CD4-positive, CD25-positive, alpha-beta regulatory T cell (primary cell): Measurements from ENCODE around the gene PPP1R13L. TPM values are rescaled to one million over a fixed set of nuclear protein-coding genes. Genes with fewer than 3 reads are reported as not detected.

ENCODE experiments used
- ATAC-seq, 2 donors: fragments of 150-1000 bp; cut with Tn5 transposase; one replicate each; pipeline ENCODE4 v1.10.0; 2021; ENCODE audit warnings: low read depth in 2 of 2, moderate number of reproducible peaks in 2 of 2, moderate library complexity in 1 of 2
- DNase-seq, 3 donors: peaks; one replicate each; pipeline versions ENCODE4 v3.0.0 to v3.0.0-alpha.2; 2012 to 2022; ENCODE audit warnings: mixed read lengths in 1 of 3
- H3K27ac ChIP-seq: one replicate; pipeline ENCODE4 v1.7.0; 2013; ENCODE audit warnings: mild to moderate bottlenecking, low read length; ENCODE audit not compliant: insufficient read depth, poor library complexity, severe bottlenecking
- H3K27me3 ChIP-seq: one replicate; pipeline ENCODE4 v1.7.0; 2013; ENCODE audit warnings: low read length; ENCODE audit not compliant: control insufficient read depth, insufficient read depth
- H3K36me3 ChIP-seq: one replicate; pipeline ENCODE4 v1.7.0; 2013; ENCODE audit warnings: mild to moderate bottlenecking, low read length, moderate library complexity; ENCODE audit not compliant: control insufficient read depth, insufficient read depth
- H3K4me1 ChIP-seq: 2 replicates; pipeline ENCODE4 v1.7.0; 2013; ENCODE audit warnings: mild to moderate bottlenecking, low read length; ENCODE audit not compliant: insufficient read depth, control insufficient read depth, poor library complexity, severe bottlenecking
- H3K4me3 ChIP-seq: one replicate; pipeline ENCODE4 v1.7.0; 2013; ENCODE audit warnings: low read depth, mild to moderate bottlenecking, low read length, moderate library complexity
- H3K9me3 ChIP-seq, 2 experiments: 1 replicate in 1 of 2; 2 replicates in 1 of 2; pipeline ENCODE4 v1.7.0; 2013; ENCODE audit warnings: low read length in 2 of 2, mild to moderate bottlenecking in 1 of 2, moderate library complexity in 1 of 2; ENCODE audit not compliant: control insufficient read depth in 2 of 2
- H3K27ac Mint-ChIP-seq, 3 donors: one replicate each; pipeline ENCODE4 v1.8.0; 2020 to 2022; ENCODE audit warnings: mild to moderate bottlenecking in 3 of 3, mixed read lengths in 3 of 3, moderate library complexity in 2 of 3
- H3K27me3 Mint-ChIP-seq: one replicate; pipeline ENCODE4 v1.8.0; 2022; ENCODE audit warnings: mild to moderate bottlenecking, mixed read lengths
- H3K36me3 Mint-ChIP-seq: one replicate; pipeline ENCODE4 v1.8.0; 2020; ENCODE audit warnings: mixed read lengths
- H3K4me1 Mint-ChIP-seq, 4 donors: one replicate each; pipeline ENCODE4 v1.8.0; 2020 to 2022; ENCODE audit warnings: mixed read lengths in 4 of 4, mild to moderate bottlenecking in 1 of 4
- H3K4me3 Mint-ChIP-seq, 4 donors: one replicate each; pipeline ENCODE4 v1.8.0; 2020 to 2022; ENCODE audit warnings: mild to moderate bottlenecking in 4 of 4, mixed read lengths in 4 of 4, moderate library complexity in 3 of 4
- H3K9me3 Mint-ChIP-seq, 7 donors: one replicate each; pipeline ENCODE4 v1.8.0; 2020 to 2022; ENCODE audit warnings: mixed read lengths in 7 of 7, mild to moderate bottlenecking in 3 of 7, moderate library complexity in 2 of 7
- polyA plus RNA-seq, 4 donors: library from polyadenylated mRNA; unstranded; fragments of 300-500 nt; fragmentation: Illumina TruSeq; gene quantifications; one replicate each; pipeline ENCODE4 v1.2.3, GENCODE V29; 2021
- total RNA-seq: library from RNA; stranded (reverse); gene quantifications from one replicate; pipeline ENCODE4 v1.2.3, GENCODE V29; 2022

The PPP1R13L gene
- total and polyA plus RNA-seq, 5 donors from 2014 or later = 0.17 to 7.4 (median 0.93) TPM

- peaks cover 31% of the 10 kb centered on the region for H3K27me3 Mint-ChIP-seq
- peaks cover 0 to 40% (median 17%) of the 10 kb centered on the region in 4 donors for H3K4me1 Mint-ChIP-seq
- DNase-seq (peak; percentile 80 to 88 (median 83)), ATAC-seq (peak; percentile 65 to 67)
- H3K4me1 ChIP-seq = peaks cover 37% of the 10 kb centered on the region
- peak overlapping the region; percentile 87 to 95 (median 94) for H3K27ac Mint-ChIP-seq
- H3K36me3 Mint-ChIP-seq = peaks cover 13% of the 10 kb centered on the region
- H3K4me3 ChIP-seq = peak overlapping the region; percentile 79
- H3K4me3 Mint-ChIP-seq = peak overlapping the region; percentile 90 to 99 (median 96)
- no peaks in the 10 kb centered on the region for H3K36me3 ChIP-seq
- H3K27me3 ChIP-seq = peaks cover 2% of the 10 kb centered on the region
- H3K27ac ChIP-seq = peak overlapping the region; percentile 78
- H3K9me3 Mint-ChIP-seq = peaks cover 0 to 2% (median 0%) of the 10 kb centered on the region in 7 donors
- no peaks in the 10 kb centered on the region for H3K9me3 ChIP-seq
Observed at GRCh38 chr19:45405435-45406225, 761 bp upstream of the PPP1R13L start.

- ATAC-seq (no peak), DNase-seq (peak; percentile 35 to 80 (median 61))
- H3K4me3 ChIP-seq = peak overlapping the region; percentile 79
- no peaks in the 10 kb centered on the region for H3K9me3 ChIP-seq
- Mint-ChIP-seq H3K36me3 (peaks cover 7% of the 10 kb centered on the region), H3K27ac (peak overlapping the region in 1 of 3 donors; percentile 29), H3K4me1 (peaks cover 0 to 40% (median 16%) of the 10 kb centered on the region in 4 donors), H3K9me3 (peaks cover 0 to 2% (median 0%) of the 10 kb centered on the region in 7 donors), H3K4me3 (peak overlapping the region; percentile 79 to 99 (median 92)), H3K27me3 (peaks cover 45% of the 10 kb centered on the region)
- H3K27ac ChIP-seq = no peak overlapping the region
- H3K36me3 ChIP-seq = no peaks in the 10 kb centered on the region
- peaks cover 39% of the 10 kb centered on the region for H3K4me1 ChIP-seq
- peaks cover 2% of the 10 kb centered on the region for H3K27me3 ChIP-seq
Observed at GRCh38 chr19:45403781-45404556, 900 bp downstream of the PPP1R13L start.

- peaks cover 0 to 45% (median 20%) of the 10 kb centered on the region in 4 donors for H3K4me1 Mint-ChIP-seq
- no peaks in the 10 kb centered on the region for H3K36me3 Mint-ChIP-seq
- Histone ChIP-seq H3K27me3 (peaks cover 2% of the 10 kb centered on the region), H3K36me3 (no peaks in the 10 kb centered on the region), H3K9me3 (no peaks in the 10 kb centered on the region), H3K4me3 (no peak overlapping the region), H3K27ac (no peak overlapping the region), H3K4me1 (peaks cover 46% of the 10 kb centered on the region)
- H3K27ac Mint-ChIP-seq = no peak overlapping the region
- H3K27me3 Mint-ChIP-seq = peaks cover 51% of the 10 kb centered on the region
- peak overlapping the region in 2 of 4 donors; percentile 38 to 90 for H3K4me3 Mint-ChIP-seq
- H3K9me3 Mint-ChIP-seq = no peaks in the 10 kb centered on the region
- no peak for ATAC-seq
- DNase-seq = no peak
Observed at GRCh38 chr19:45403272-45403671, 1.6 kb downstream of the PPP1R13L start.

GRCh38 chr19:45402298-45403061 lies 2.4 kb downstream of the PPP1R13L start:
- ATAC-seq = no peak
- H3K36me3 Mint-ChIP-seq = no peaks in the 10 kb centered on the region
- H3K27ac Mint-ChIP-seq = no peak overlapping the region
- H3K9me3 Mint-ChIP-seq = no peaks in the 10 kb centered on the region
- peaks cover 46% of the 10 kb centered on the region for H3K4me1 ChIP-seq
- no peaks in the 10 kb centered on the region for H3K9me3 ChIP-seq
- no peak overlapping the region for H3K4me3 ChIP-seq
- DNase-seq = peak in 2 of 3 donors; percentile 12 to 24
- peaks cover 57% of the 10 kb centered on the region for H3K27me3 Mint-ChIP-seq
- no peaks in the 10 kb centered on the region for H3K36me3 ChIP-seq
- H3K27ac ChIP-seq = no peak overlapping the region
- H3K4me1 Mint-ChIP-seq = peaks cover 0 to 44% (median 20%) of the 10 kb centered on the region in 4 donors
- peaks cover 2% of the 10 kb centered on the region for H3K27me3 ChIP-seq
- peak overlapping the region in 2 of 4 donors; percentile 13 to 43 for H3K4me3 Mint-ChIP-seq

GRCh38 chr19:45401815-45402214 lies 3.1 kb downstream of the PPP1R13L start:
- Mint-ChIP-seq H3K4me3 (peak overlapping the region in 1 of 4 donors; percentile 43), H3K4me1 (peaks cover 0 to 43% (median 20%) of the 10 kb centered on the region in 4 donors), H3K9me3 (no peaks in the 10 kb centered on the region), H3K27me3 (peaks cover 58% of the 10 kb centered on the region), H3K27ac (no peak overlapping the region), H3K36me3 (no peaks in the 10 kb centered on the region)
- H3K9me3 ChIP-seq = no peaks in the 10 kb centered on the region
- H3K4me3 ChIP-seq = no peak overlapping the region
- peaks cover 2% of the 10 kb centered on the region for H3K27me3 ChIP-seq
- peaks cover 43% of the 10 kb centered on the region for H3K4me1 ChIP-seq
- ATAC-seq = no peak
- no peaks in the 10 kb centered on the region for H3K36me3 ChIP-seq
- no peak for DNase-seq
- no peak overlapping the region for H3K27ac ChIP-seq

GRCh38 chr19:45400192-45400591 lies 4.7 kb downstream of the PPP1R13L start:
- H3K4me3 ChIP-seq = no peak overlapping the region
- H3K27me3 Mint-ChIP-seq = peaks cover 50% of the 10 kb centered on the region
- no peaks in the 10 kb centered on the region for H3K36me3 Mint-ChIP-seq
- no peak for ATAC-seq
- peaks cover 27% of the 10 kb centered on the region for H3K4me1 ChIP-seq
- no peak for DNase-seq
- no peak overlapping the region for H3K27ac ChIP-seq
- no peaks in the 10 kb centered on the region for H3K9me3 ChIP-seq
- no peaks in the 10 kb centered on the region for H3K9me3 Mint-ChIP-seq
- no peak overlapping the region for H3K27ac Mint-ChIP-seq
- H3K4me3 Mint-ChIP-seq = no peak overlapping the region
- H3K27me3 ChIP-seq = peaks cover 2% of the 10 kb centered on the region
- H3K36me3 ChIP-seq = no peaks in the 10 kb centered on the region
- peaks cover 0 to 29% (median 12%) of the 10 kb centered on the region in 4 donors for H3K4me1 Mint-ChIP-seq
